Hippocampal formation (tissue), 2 donors: ENCODE data around the gene FRAT2.
"Not testable (repeated sequence)": the region's sequence is repeated elsewhere in the genome, so short reads cannot be mapped to it uniquely, and the experiment has no call there.

Source experiments
- DNase-seq, 2 donors: peaks; one replicate each; lab custom pipeline; 2025; lab: John Stamatoyannopoulos, UW

The FRAT2 gene

GRCh38 chr10:97291357-97292096 is 43.0 kb downstream of the FRAT2 start:
- DNase-seq: no peak

- not testable (repeated sequence) for DNase-seq
These were observed 43.8 kb downstream of the FRAT2 start for GRCh38 chr10:97290576-97291356.

- not testable (repeated sequence) for DNase-seq
These were observed 44.5 kb downstream of the FRAT2 start for GRCh38 chr10:97290076-97290475.
